Measurements from ENCODE around the gene PARM1.

DNA sequence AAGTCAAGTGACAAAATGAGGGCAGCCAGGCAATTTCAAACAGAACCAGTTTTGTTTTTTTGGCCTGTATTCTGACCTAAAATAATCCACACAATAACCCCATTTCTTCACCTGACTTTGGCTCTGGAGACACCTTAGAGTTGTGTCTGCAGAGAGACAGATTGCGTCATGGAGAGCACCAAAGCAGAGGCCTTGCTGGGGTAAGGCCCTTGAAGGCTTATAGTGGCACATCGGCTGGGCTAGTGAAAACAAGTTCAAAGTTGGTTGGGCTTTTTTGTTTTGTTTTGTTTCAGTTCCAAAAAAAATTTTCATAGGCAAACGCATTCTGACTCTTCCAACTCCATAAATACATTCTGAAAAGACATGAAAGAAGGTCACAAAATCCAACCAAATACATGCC is 34.4 kb downstream of the PARM1 start:
- TF ChIP-seq, protein P1, sequence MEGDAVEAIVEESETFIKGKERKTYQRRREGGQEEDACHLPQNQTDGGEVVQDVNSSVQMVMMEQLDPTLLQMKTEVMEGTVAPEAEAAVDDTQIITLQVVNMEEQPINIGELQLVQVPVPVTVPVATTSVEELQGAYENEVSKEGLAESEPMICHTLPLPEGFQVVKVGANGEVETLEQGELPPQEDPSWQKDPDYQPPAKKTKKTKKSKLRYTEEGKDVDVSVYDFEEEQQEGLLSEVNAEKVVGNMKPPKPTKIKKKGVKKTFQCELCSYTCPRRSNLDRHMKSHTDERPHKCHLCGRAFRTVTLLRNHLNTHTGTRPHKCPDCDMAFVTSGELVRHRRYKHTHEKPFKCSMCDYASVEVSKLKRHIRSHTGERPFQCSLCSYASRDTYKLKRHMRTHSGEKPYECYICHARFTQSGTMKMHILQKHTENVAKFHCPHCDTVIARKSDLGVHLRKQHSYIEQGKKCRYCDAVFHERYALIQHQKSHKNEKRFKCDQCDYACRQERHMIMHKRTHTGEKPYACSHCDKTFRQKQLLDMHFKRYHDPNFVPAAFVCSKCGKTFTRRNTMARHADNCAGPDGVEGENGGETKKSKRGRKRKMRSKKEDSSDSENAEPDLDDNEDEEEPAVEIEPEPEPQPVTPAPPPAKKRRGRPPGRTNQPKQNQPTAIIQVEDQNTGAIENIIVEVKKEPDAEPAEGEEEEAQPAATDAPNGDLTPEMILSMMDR (tag by site-specific recombination; IDR thresholded peaks at IDR 0.05) = no peak
- TF ChIP-seq ZNF561 (tag by site-specific recombination; IDR thresholded peaks at IDR 0.05; ENCODE audit: borderline replicate concordance) = no peak
- TF ChIP-seq, protein P2, sequence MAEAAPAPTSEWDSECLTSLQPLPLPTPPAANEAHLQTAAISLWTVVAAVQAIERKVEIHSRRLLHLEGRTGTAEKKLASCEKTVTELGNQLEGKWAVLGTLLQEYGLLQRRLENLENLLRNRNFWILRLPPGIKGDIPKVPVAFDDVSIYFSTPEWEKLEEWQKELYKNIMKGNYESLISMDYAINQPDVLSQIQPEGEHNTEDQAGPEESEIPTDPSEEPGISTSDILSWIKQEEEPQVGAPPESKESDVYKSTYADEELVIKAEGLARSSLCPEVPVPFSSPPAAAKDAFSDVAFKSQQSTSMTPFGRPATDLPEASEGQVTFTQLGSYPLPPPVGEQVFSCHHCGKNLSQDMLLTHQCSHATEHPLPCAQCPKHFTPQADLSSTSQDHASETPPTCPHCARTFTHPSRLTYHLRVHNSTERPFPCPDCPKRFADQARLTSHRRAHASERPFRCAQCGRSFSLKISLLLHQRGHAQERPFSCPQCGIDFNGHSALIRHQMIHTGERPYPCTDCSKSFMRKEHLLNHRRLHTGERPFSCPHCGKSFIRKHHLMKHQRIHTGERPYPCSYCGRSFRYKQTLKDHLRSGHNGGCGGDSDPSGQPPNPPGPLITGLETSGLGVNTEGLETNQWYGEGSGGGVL (tag by site-specific recombination; IDR thresholded peaks at IDR 0.05) = no peak
- TF ChIP-seq, protein P3, sequence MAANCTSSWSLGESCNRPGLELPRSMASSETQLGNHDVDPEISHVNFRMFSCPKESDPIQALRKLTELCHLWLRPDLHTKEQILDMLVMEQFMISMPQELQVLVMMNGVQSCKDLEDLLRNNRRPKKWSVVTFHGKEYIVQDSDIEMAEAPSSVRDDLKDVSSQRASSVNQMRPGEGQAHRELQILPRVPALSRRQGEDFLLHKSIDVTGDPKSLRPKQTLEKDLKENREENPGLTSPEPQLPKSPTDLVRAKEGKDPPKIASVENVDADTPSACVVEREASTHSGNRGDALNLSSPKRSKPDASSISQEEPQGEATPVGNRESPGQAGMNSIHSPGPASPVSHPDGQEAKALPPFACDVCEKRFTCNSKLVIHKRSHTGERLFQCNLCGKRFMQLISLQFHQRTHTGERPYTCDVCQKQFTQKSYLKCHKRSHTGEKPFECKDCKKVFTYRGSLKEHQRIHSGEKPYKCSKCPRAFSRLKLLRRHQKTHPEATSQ (tag by site-specific recombination; IDR thresholded peaks at IDR 0.05) = no peak
- no peak for TF ChIP-seq RBAK (tag by site-specific recombination; IDR thresholded peaks at IDR 0.05)
